Esophagus (tissue), 2 donors: Measurements from ENCODE around the gene EFCC1. TPM values are rescaled to one million over a fixed set of nuclear protein-coding genes. Genes with fewer than 3 reads are reported as not detected.
A peak's percentile ranks its signal among the peaks of the same experiment; 100 is the strongest.

Experiments used
- H3K27ac ChIP-seq, 2 donors: one replicate each; pipeline ENCODE4 v1.5.1; 2013; ENCODE audit warnings: low read depth in 2 of 2, mild to moderate bottlenecking in 2 of 2, inconsistent platforms in 1 of 2, low read length in 1 of 2, moderate library complexity in 1 of 2
- H3K27me3 ChIP-seq, 2 donors: one replicate each; pipeline ENCODE4 v1.6.1; 2013; ENCODE audit warnings: low read length in 2 of 2, control low read depth in 1 of 2, mild to moderate bottlenecking in 1 of 2; ENCODE audit not compliant: insufficient read depth in 2 of 2, control insufficient read depth in 1 of 2
- H3K36me3 ChIP-seq, 2 donors: one replicate each; pipeline ENCODE4 v1.6.1; 2013; ENCODE audit warnings: low read length in 1 of 2; ENCODE audit not compliant: control insufficient read depth in 2 of 2, insufficient read depth in 2 of 2
- H3K4me1 ChIP-seq, 2 donors: one replicate each; pipeline ENCODE4 v1.6.1; 2013; ENCODE audit warnings: low read length in 1 of 2; ENCODE audit not compliant: control insufficient read depth in 2 of 2, insufficient read depth in 2 of 2
- H3K4me3 ChIP-seq, 2 donors: one replicate each; pipeline ENCODE4 v1.5.1; 2013; ENCODE audit warnings: low read length in 2 of 2, mild to moderate bottlenecking in 2 of 2, low read depth in 1 of 2, moderate library complexity in 1 of 2
- H3K9me3 ChIP-seq, 2 donors: one replicate each; pipeline ENCODE4 v1.6.1; 2013; ENCODE audit warnings: mild to moderate bottlenecking in 2 of 2, low read depth in 1 of 2, low read length in 1 of 2, moderate library complexity in 1 of 2; ENCODE audit not compliant: control insufficient read depth in 2 of 2, insufficient read depth in 1 of 2
- WGBS, 2 donors: extraction: QIAGEN DNeasy Blood & Tissue Kit; methylation state at CpG; one replicate each; pipeline ENCODE4 v1.1.7; 2013; 5-methylcytosine and 5-hydroxymethylcytosine counted together
- polyA plus RNA-seq, 2 donors: library from polyadenylated mRNA; stranded (reverse); fragments of 200-250 nt; gene quantifications; one replicate each; pipeline ENCODE4 v1.2.3, GENCODE V29; 2013
- donor health status: healthy with polysubstance abuse.
- donor health status: Bipolar disorder and iron deficiency.

The EFCC1 gene
- polyA plus RNA-seq, 2 donors: 0.96 to 1.0 TPM

GRCh38 chr3:129013491-129013891 is 12.4 kb downstream of the EFCC1 start:
- H3K4me1 ChIP-seq: peaks cover 12 to 23% of the 10 kb centered on the region in 2 donors
- peak overlapping the region in 1 of 2 donors; percentile 11 for H3K27ac ChIP-seq
- 91 to 100% methylated on average over 3 of the region's 3 CpGs for WGBS, 2 donors
- no peaks in the 10 kb centered on the region for H3K27me3 ChIP-seq
- no peaks in the 10 kb centered on the region for H3K36me3 ChIP-seq
- H3K9me3 ChIP-seq: no peaks in the 10 kb centered on the region
- no peak overlapping the region for H3K4me3 ChIP-seq

GRCh38 chr3:129014148-129014547 is 13.0 kb downstream of the EFCC1 start:
- WGBS, 2 donors: 78 to 85% methylated on average over 13 of the region's 13 CpGs
- Histone ChIP-seq H3K9me3 (no peaks in the 10 kb centered on the region), H3K36me3 (no peaks in the 10 kb centered on the region), H3K4me3 (no peak overlapping the region), H3K27me3 (no peaks in the 10 kb centered on the region), H3K27ac (peak overlapping the region; percentile 11 to 36), H3K4me1 (peaks cover 12 to 23% of the 10 kb centered on the region in 2 donors)

GRCh38 chr3:129014793-129015345 is 13.8 kb downstream of the EFCC1 start:
- no peaks in the 10 kb centered on the region for H3K27me3 ChIP-seq
- no peaks in the 10 kb centered on the region for H3K9me3 ChIP-seq
- H3K4me3 ChIP-seq: no peak overlapping the region
- peaks cover 10 to 23% of the 10 kb centered on the region in 2 donors for H3K4me1 ChIP-seq
- H3K27ac ChIP-seq: peak overlapping the region; percentile 6 to 54
- no peaks in the 10 kb centered on the region for H3K36me3 ChIP-seq
- 83 to 84% methylated on average over 9 of the region's 9 CpGs for WGBS, 2 donors

GRCh38 chr3:129015388-129016105 is 14.4 kb downstream of the EFCC1 start:
- Histone ChIP-seq H3K9me3 (no peaks in the 10 kb centered on the region), H3K27ac (peak overlapping the region; percentile 46 to 69), H3K4me3 (no peak overlapping the region), H3K4me1 (peaks cover 10 to 21% of the 10 kb centered on the region in 2 donors), H3K36me3 (no peaks in the 10 kb centered on the region), H3K27me3 (no peaks in the 10 kb centered on the region)
- 65 to 72% methylated on average over 19 of the region's 19 CpGs for WGBS, 2 donors

- H3K27ac ChIP-seq: peak overlapping the region; percentile 46 to 69
- WGBS, 2 donors: 22 to 25% methylated on average over 6 of the region's 6 CpGs
- H3K4me1 ChIP-seq: peaks cover 10 to 19% of the 10 kb centered on the region in 2 donors
Measured at GRCh38 chr3:129016356-129016719, 15.2 kb downstream of the EFCC1 start.

GRCh38 chr3:129016720-129017483 is 15.8 kb downstream of the EFCC1 start:
- H3K27ac ChIP-seq: peak overlapping the region; percentile 46 to 69

More at GRCh38 chr3:129016356-129016719, 15.2 kb downstream of the EFCC1 start:
- Histone ChIP-seq H3K36me3 (no peaks in the 10 kb centered on the region), H3K9me3 (no peaks in the 10 kb centered on the region), H3K27me3 (no peaks in the 10 kb centered on the region), H3K4me3 (no peak overlapping the region)

GRCh38 chr3:129017484-129017899 is 16.4 kb downstream of the EFCC1 start:
- H3K36me3 ChIP-seq: no peaks in the 10 kb centered on the region
- no peak overlapping the region for H3K4me3 ChIP-seq
- WGBS, 2 donors: 58 to 60% methylated on average over 7 of the region's 7 CpGs
- peak overlapping the region; percentile 23 to 47 for H3K27ac ChIP-seq
- peaks cover 10 to 14% of the 10 kb centered on the region in 2 donors for H3K4me1 ChIP-seq
- H3K27me3 ChIP-seq: no peaks in the 10 kb centered on the region
- no peaks in the 10 kb centered on the region for H3K9me3 ChIP-seq

More at GRCh38 chr3:129016720-129017483, 15.8 kb downstream of the EFCC1 start:
- peaks cover 10 to 17% of the 10 kb centered on the region in 2 donors for H3K4me1 ChIP-seq
- no peaks in the 10 kb centered on the region for H3K27me3 ChIP-seq
- H3K36me3 ChIP-seq: no peaks in the 10 kb centered on the region
- H3K9me3 ChIP-seq: no peaks in the 10 kb centered on the region
- 63 to 68% methylated on average over 14 of the region's 14 CpGs for WGBS, 2 donors
- no peak overlapping the region for H3K4me3 ChIP-seq

- no peaks in the 10 kb centered on the region for H3K36me3 ChIP-seq
- no peaks in the 10 kb centered on the region for H3K9me3 ChIP-seq
- H3K27ac ChIP-seq: no peak overlapping the region
- WGBS, 2 donors: 68 to 73% methylated on average over 2 of the region's 2 CpGs
- peaks cover 10 to 14% of the 10 kb centered on the region in 2 donors for H3K4me1 ChIP-seq
- no peaks in the 10 kb centered on the region for H3K27me3 ChIP-seq
- H3K4me3 ChIP-seq: no peak overlapping the region
Measured at GRCh38 chr3:129018271-129018670, 17.2 kb downstream of the EFCC1 start.

- H3K27me3 ChIP-seq: no peaks in the 10 kb centered on the region
- H3K27ac ChIP-seq: no peak overlapping the region
- H3K4me1 ChIP-seq: peaks cover 10 to 14% of the 10 kb centered on the region in 2 donors
- WGBS, 2 donors: 65 to 84% methylated on average over 9 of the region's 9 CpGs
- H3K4me3 ChIP-seq: no peak overlapping the region
- H3K9me3 ChIP-seq: no peaks in the 10 kb centered on the region
- no peaks in the 10 kb centered on the region for H3K36me3 ChIP-seq
Measured at GRCh38 chr3:129018751-129019150, 17.6 kb downstream of the EFCC1 start.
